Erythroblast (primary cell): ENCODE measurements around the gene SPO11.

Experiments used
- GATA1 ChIP-seq: IDR thresholded peaks from 2 replicates; pipeline ENCODE4 v1.6.1; 2011; ENCODE audit warnings: low read depth, mild to moderate bottlenecking, control low read depth, low read length, moderate library complexity
- POLR2A ChIP-seq: IDR thresholded peaks from 2 replicates; pipeline ENCODE4 v1.6.1; 2011; ENCODE audit warnings: mild to moderate bottlenecking, low read length

DNA sequence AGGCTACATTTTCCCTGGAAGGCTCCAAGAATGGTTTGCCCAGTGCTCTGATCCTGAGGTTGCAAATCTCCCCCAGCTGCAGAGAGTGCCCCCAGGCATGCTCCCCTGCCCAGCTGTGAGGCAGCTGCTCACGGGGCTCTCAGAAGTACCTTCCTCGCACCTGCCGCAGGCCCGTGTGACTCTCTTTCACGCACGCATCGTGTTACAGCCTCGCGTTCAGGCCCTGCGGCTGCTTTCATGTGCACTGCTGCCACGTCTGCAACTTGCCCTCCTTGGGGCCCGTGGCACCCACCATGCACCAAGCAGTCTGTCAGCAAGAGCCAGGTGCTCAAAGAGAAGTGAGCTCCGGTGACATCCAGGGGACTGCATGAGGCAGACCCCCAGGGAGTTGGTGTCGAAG, 28.6 kb upstream of the SPO11 start:
- TF ChIP-seq POLR2A (no peak), GATA1 (no peak)
